GM18951 (cell line): Measurements from ENCODE around the gene MED1.

Experiments used
- POLR2A ChIP-seq: IDR thresholded peaks from 4 replicates; pipeline ENCODE4 v1.6.1; 2011; ENCODE audit warnings: mild to moderate bottlenecking; ENCODE audit not compliant: insufficient read length, insufficient read depth; ENCODE audit errors: extremely low read depth
- in situ Hi-C: fragments of 300-500 bp; cut with MboI; formaldehyde crosslinking; loops from one replicate; pipeline ENCODE4 v1.12.0; 2022; ENCODE audit warnings: low sequenced_read_pairs, mixed read lengths, inconsistent platforms; ENCODE audit not compliant: unreplicated experiment

The MED1 gene

GRCh38 chr17:39365872-39366271, 85.2 kb downstream of the MED1 start:
- TF ChIP-seq POLR2A: no peak
- in situ Hi-C loops: no loop called here

GRCh38 chr17:39365242-39365641, 85.8 kb downstream of the MED1 start:
- in situ Hi-C loops: no loop called here

DNA sequence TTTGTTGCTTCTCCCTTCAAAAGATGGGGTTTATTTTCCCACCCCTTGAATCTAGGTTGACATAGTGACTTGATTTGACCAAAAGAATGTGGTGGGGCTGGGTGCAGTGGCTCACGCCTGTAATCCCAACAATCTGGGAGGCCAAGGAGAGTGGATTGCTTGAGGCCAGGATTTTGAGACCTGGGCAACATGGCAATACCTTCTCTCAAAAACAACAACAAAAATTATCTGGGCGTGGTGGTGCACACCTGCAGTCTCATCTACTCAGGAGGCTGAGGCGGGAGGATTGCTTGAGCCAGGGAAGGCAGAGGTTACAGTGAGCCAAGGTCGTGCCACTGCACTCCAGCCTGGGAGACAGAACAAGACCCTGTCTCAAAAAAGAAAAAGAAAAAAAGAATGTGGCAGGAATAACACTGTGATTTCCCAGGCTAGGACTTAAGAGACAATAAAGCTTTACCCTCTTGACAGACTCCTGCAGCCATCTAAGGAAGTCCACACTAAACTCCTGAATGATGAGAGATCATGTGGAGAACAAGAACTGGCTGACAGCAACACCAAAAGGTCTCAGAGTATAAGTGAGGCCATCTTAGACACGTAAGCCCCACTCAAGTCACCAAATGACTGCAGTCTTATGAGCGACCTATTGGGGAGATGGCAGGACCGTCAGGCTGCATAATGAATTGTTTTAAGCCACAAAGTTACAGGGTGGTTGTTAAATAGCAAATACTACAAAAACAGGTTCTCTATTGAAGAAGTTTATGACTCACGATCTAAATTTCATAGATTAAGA, 86.6 kb downstream of the MED1 start:
- in situ Hi-C loops: no loop called here

More at GRCh38 chr17:39365242-39365641, 85.8 kb downstream of the MED1 start:
- TF ChIP-seq POLR2A: no peak

DNA sequence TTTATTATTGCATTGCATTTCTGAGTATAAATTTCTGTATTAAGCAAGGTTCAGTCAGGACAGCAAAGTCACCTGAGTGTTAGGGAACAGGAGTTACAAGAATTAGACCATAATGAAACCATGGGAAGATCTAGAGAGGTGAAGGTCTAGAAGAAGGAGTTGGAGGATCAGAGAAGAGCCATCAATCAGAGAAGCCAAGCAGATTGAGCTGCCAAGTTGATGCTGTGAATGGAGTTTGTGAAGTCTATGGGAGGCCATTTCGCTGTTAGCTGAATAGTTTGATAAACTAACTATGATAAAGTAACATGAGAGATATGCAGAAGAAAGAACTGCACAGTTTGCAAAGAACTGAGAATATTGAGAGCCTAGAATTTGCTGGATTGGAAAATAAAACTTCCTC, 90.0 kb downstream of the MED1 start:
- in situ Hi-C loops: no loop called here
- TF ChIP-seq POLR2A: no peak

More for the DNA sequence above, 86.6 kb downstream of the MED1 start:
- TF ChIP-seq POLR2A: no peak

DNA sequence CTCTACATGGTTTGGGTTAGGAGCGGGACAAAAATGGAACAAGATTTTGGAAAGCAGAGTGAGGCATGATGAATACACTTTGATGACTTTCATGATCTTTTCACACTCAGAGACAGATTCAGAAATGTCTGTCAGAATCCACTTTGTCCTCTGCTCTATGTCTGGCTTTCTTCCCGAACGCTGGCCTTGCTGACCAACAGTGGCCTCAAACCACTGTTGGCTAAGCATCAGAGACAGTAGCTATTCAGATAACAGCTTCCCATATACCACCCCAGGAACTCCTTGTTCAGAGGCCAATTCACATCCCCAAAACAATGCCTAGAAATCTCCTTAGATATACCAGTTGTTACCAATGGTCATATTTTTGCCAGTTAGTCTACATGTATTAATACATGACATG, 90.5 kb downstream of the MED1 start:
- in situ Hi-C loops: no loop called here
- no peak for TF ChIP-seq POLR2A

DNA sequence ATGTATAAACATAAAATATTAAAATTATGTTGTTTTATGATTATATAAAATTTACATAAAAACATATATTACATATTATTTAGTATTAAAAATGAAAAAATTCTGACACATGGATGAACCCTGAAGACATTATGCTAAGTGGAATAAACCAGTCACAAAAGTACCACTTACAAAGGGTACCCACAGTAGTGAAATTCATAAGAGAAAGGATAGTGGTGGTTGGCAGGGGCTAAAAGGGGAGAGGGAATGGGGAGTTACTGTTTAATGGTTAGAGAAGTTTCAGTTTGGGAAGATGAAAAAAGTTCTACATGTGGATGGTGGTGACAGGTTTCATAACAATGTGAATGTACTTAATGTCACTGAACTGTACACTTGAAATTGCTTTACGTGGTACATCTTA, 91.1 kb downstream of the MED1 start:
- in situ Hi-C loops: no loop called here
- no peak for TF ChIP-seq POLR2A

GRCh38 chr17:39357986-39358385, 93.1 kb downstream of the MED1 start:
- no peak for TF ChIP-seq POLR2A
- in situ Hi-C loops: no loop called here

DNA sequence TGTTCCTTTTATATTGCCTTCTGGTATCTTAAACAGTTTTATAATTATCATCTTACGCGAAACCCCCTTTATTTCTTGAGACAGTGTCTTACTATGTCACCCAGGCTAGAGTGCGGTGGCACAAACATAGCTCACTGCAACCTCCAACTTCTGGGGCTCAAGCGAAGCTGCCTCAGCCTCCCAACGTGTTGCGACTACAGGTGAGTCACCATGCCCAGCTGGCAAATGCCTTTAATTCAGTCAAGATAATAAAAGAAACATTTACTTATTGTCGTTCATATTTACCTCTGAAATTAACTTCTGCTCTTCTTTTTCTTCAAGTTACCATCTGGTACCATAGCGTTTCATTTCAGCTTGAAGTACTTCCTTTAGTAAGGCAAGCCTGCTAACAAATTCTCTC, 93.6 kb downstream of the MED1 start:
- no peak for TF ChIP-seq POLR2A
- in situ Hi-C loops: no loop called here
